ENCODE results near the gene ITGAV. TPM values are rescaled to one million over a fixed set of nuclear protein-coding genes. Genes with fewer than 3 reads are reported as not detected.
A peak's percentile ranks its signal among the peaks of the same experiment; 100 is the strongest.

Gene ITGAV
- total RNA-seq, 1 donor: 311 TPM

DNA sequence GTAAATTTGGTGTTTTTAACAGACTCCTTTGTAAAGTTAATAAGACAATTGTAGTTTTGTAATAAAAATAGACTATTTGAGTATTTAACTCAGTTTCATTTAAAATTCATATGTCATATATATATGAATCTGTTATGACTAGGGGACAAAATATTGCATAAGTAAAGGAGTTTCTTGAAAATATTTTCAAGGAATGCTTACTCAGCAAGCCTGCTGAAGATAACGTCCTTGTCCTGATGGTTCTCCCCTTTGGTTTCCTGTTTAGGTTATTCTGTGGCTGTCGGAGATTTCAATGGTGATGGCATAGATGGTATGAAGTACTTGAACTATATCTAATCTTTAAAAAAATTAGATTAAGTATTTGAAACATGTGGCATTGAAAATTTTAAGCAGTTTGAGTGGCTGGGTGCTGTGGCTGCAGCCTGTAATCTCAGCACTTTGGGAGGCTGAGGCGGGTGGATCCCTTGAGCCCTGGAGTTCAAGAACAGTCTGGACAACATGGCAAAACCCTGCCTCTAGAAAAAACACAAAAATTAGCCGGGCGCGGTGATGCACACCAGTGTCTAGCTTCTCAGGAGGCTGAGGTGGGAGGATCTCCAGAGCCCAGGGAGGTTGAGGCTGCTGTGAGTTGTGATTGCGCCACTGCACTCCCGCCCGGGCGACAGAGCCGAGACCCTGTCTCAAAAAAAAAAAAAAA lies 47.1 kb downstream of the ITGAV start:
- Histone ChIP-seq H3K9me3 (ENCODE audit: low read depth, low read length) (no peaks in the 10 kb centered on the region), H3K27me3 (ENCODE audit: insufficient read depth, low read length) (no peaks in the 10 kb centered on the region), H3K27ac (ENCODE audit: low read depth, low read length) (no peak overlapping the region), H2AFZ (ENCODE audit: low read length) (no peak overlapping the region), H3K36me3 (ENCODE audit: insufficient read depth, low read length) (peaks cover 37% of the 10 kb centered on the region), H4K20me1 (ENCODE audit: insufficient read depth, low read length) (no peaks in the 10 kb centered on the region), H3K4me1 (ENCODE audit: insufficient read depth, low read length) (peaks cover 9% of the 10 kb centered on the region), H3K4me2 (ENCODE audit: insufficient read depth, low read length) (no peak overlapping the region), H3K4me3 (ENCODE audit: insufficient read depth, low read length) (no peak overlapping the region), H3K79me2 (ENCODE audit: insufficient read depth, low read length) (no peaks in the 10 kb centered on the region)
- TF ChIP-seq CTCF (IDR thresholded peaks at IDR 0.05; ENCODE audit: extremely low read depth, low read depth, low read length): no peak
- DNase-seq (ENCODE audit: insufficient read length, low spot score, missing footprints): no peak

DNA sequence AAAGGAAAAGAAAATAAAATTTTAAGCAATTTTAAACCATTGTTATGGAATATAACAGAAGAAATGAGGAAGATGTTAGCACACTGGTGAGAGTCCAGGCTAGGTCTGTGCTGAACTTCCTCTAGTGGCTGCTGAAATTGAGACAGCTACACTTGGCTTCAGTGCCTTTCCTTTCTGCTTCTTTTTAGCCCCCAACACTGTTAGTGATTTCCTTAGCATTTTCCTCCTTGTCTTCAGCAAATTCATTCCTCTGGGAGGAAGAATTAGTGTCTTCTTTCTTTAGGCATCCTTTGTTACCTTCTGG lies 47.6 kb downstream of the ITGAV start:
- no peak overlapping the region for H3K27ac ChIP-seq (ENCODE audit: low read depth, low read length)
- no peaks in the 10 kb centered on the region for H3K9me3 ChIP-seq (ENCODE audit: low read depth, low read length)
- DNase-seq (ENCODE audit: insufficient read length, low spot score, missing footprints): no peak
- H3K79me2 ChIP-seq (ENCODE audit: insufficient read depth, low read length): no peaks in the 10 kb centered on the region
- TF ChIP-seq CTCF (IDR thresholded peaks at IDR 0.05; ENCODE audit: extremely low read depth, low read depth, low read length): no peak
- H4K20me1 ChIP-seq (ENCODE audit: insufficient read depth, low read length): no peaks in the 10 kb centered on the region
- H3K4me2 ChIP-seq (ENCODE audit: insufficient read depth, low read length): no peak overlapping the region
- peaks cover 9% of the 10 kb centered on the region for H3K4me1 ChIP-seq (ENCODE audit: insufficient read depth, low read length)
- H3K4me3 ChIP-seq (ENCODE audit: insufficient read depth, low read length): no peak overlapping the region
- no peak overlapping the region for H2AFZ ChIP-seq (ENCODE audit: low read length)
- H3K27me3 ChIP-seq (ENCODE audit: insufficient read depth, low read length): no peaks in the 10 kb centered on the region
- peaks cover 42% of the 10 kb centered on the region for H3K36me3 ChIP-seq (ENCODE audit: insufficient read depth, low read length)

GRCh38 chr2:186639939-186640338 lies 50.1 kb downstream of the ITGAV start:
- Histone ChIP-seq H3K27ac (ENCODE audit: low read depth, low read length) (no peak overlapping the region), H3K27me3 (ENCODE audit: insufficient read depth, low read length) (no peaks in the 10 kb centered on the region), H3K9me3 (ENCODE audit: low read depth, low read length) (no peaks in the 10 kb centered on the region), H3K4me3 (ENCODE audit: insufficient read depth, low read length) (no peak overlapping the region), H4K20me1 (ENCODE audit: insufficient read depth, low read length) (no peaks in the 10 kb centered on the region), H2AFZ (ENCODE audit: low read length) (no peak overlapping the region), H3K79me2 (ENCODE audit: insufficient read depth, low read length) (no peaks in the 10 kb centered on the region), H3K4me2 (ENCODE audit: insufficient read depth, low read length) (no peak overlapping the region), H3K36me3 (ENCODE audit: insufficient read depth, low read length) (peaks cover 62% of the 10 kb centered on the region), H3K4me1 (ENCODE audit: insufficient read depth, low read length) (peaks cover 9% of the 10 kb centered on the region)
- no peak for DNase-seq (ENCODE audit: insufficient read length, low spot score, missing footprints)
- no peak for TF ChIP-seq CTCF (IDR thresholded peaks at IDR 0.05; ENCODE audit: extremely low read depth, low read depth, low read length)

DNA sequence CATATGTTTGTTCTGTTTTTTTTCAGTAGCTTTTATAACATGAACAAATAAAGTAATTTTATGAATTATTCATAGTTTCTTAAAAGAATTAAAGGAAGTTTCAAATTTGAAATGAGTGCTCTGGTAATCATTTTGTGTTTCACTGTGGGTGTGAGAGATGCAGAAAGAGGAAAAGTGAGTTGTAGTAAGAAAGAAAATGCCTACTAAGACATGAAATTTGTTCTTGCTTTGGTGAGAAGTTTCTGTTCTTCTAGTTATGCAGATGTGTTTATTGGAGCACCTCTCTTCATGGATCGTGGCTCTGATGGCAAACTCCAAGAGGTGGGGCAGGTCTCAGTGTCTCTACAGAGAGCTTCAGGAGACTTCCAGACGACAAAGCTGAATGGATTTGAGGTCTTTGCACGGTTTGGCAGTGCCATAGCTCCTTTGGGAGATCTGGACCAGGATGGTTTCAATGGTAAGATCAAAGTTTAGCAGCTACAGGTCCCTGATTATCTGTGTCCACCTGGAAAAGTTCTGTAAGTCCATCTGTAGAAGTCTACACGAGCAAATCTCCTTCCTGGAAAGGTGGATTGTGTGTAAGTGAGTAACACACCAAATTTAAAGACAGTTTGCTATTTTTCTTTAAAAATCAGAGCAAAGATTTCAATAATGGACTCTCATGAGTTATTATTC lies 51.4 kb downstream of the ITGAV start:
- Histone ChIP-seq H3K4me2 (ENCODE audit: insufficient read depth, low read length) (no peak overlapping the region), H3K9me3 (ENCODE audit: low read depth, low read length) (no peaks in the 10 kb centered on the region), H4K20me1 (ENCODE audit: insufficient read depth, low read length) (no peaks in the 10 kb centered on the region), H3K79me2 (ENCODE audit: insufficient read depth, low read length) (no peaks in the 10 kb centered on the region), H3K4me1 (ENCODE audit: insufficient read depth, low read length) (peaks cover 17% of the 10 kb centered on the region), H3K27ac (ENCODE audit: low read depth, low read length) (no peak overlapping the region), H2AFZ (ENCODE audit: low read length) (no peak overlapping the region), H3K36me3 (ENCODE audit: insufficient read depth, low read length) (peaks cover 60% of the 10 kb centered on the region), H3K27me3 (ENCODE audit: insufficient read depth, low read length) (no peaks in the 10 kb centered on the region), H3K4me3 (ENCODE audit: insufficient read depth, low read length) (no peak overlapping the region)
- DNase-seq (ENCODE audit: insufficient read length, low spot score, missing footprints): peak; percentile 68
- no peak for TF ChIP-seq CTCF (IDR thresholded peaks at IDR 0.05; ENCODE audit: extremely low read depth, low read depth, low read length)

Data from osteoblast (primary cell).